ENCODE measurements around the gene ZNF496. TPM values are rescaled to one million over a fixed set of nuclear protein-coding genes. Genes with fewer than 3 reads are reported as not detected.

Gene ZNF496
- total and polyA plus RNA-seq, 2 of the 13 experiments (the other 11 are each of a cell fraction or from before 2014, with no cell fraction given): 14.8 to 18.6 TPM

- TF ChIP-seq ZNF281 (CRISPR knock-in tag; IDR thresholded peaks at IDR 0.05; ENCODE audit: borderline replicate concordance) (no peak), KDM3A (CRISPR knock-in tag; IDR thresholded peaks at IDR 0.05; ENCODE audit: low read depth) (0 out of 2 replicates have a peak, but pooled peaks have one; percentile 2)
These were observed 7.4 kb downstream of the ZNF496 start (continued) for GRCh38 chr1:247324204-247324787.

GRCh38 chr1:247322849-247323586 lies 8.6 kb downstream of the ZNF496 start:
- Histone ChIP-seq H3K27me3 (ENCODE audit: control insufficient read depth in 1 of 2, insufficient read depth in 2 of 2, low read length in 2 of 2) (no peaks in the 10 kb centered on the region), H3K9ac (ENCODE audit: insufficient read depth, low read depth, low read length) (no peak overlapping the region), H3K79me2 (ENCODE audit: insufficient read depth, low read length) (no peaks in the 10 kb centered on the region), H3K4me3 (replicated peaks in 1 of 3; ENCODE audit: insufficient read depth in 1 of 3, low read depth in 2 of 3, low read length in 3 of 3) (no peak overlapping the region), H4K20me1 (ENCODE audit: insufficient read depth, low read length) (no peaks in the 10 kb centered on the region), H3K27ac (ENCODE audit: extremely low read length, insufficient read depth, low read length) (no peak overlapping the region), H3K4me1 (ENCODE audit: insufficient read depth, low read length) (peaks cover 20% of the 10 kb centered on the region), H3K4me2 (ENCODE audit: low read depth, low read length) (no peak overlapping the region), H2AFZ (ENCODE audit: low read length) (no peak overlapping the region), H3K9me3 (ENCODE audit: low read length) (no peaks in the 10 kb centered on the region), H3K36me3 (replicated peaks in 1 of 2; ENCODE audit: control insufficient read depth in 1 of 2, insufficient read depth in 2 of 2, low read length in 2 of 2) (peaks cover 9 to 49% of the 10 kb centered on the region in 2 experiments)
- no peak for FAIRE-seq
- POLR2A ChIA-PET: interaction anchor here (1.1 kb wide), 1 partner anchor 8 kb away, joined by 3 read pairs; no protein-coding TSS in a partner anchor
- no TSS peak for BruUV-seq (replicated peaks)
- over 99% methylated on average over 12 of the region's 12 CpGs for WGBS (ENCODE audit: low lambda C conversion rate)
- no peak for ATAC-seq
- DNase-seq (ENCODE audit: low spot score): no peak
- CTCF ChIA-PET (ENCODE audit: low intra/inter-chr PET ratio, low total read pairs): no interaction called here
- in situ Hi-C loops (cut with HindIII; ENCODE audit: extremely low pct_ligation_motif_present, low pct_unique_long_range_greater_than_20kb): no loop called here
- intact Hi-C loops (cut with micrococcal nuclease; ENCODE audit: unreplicated experiment): no loop called here
- TF ChIP-seq ZBTB43 (CRISPR knock-in tag; conservative IDR thresholded peaks at IDR 0.05) (no peak), XRCC5 (optimal IDR thresholded peaks at IDR 0.05; ENCODE audit: low read length) (no peak), NFKB2 (CRISPR knock-in tag; IDR thresholded peaks at IDR 0.05; ENCODE audit: borderline replicate concordance) (no peak), POLR2A (IDR thresholded peaks at IDR 0.05; ENCODE audit: insufficient read depth in 1 of 2, low read depth in 2 of 2, low read length in 2 of 2) (no peak), WIZ (CRISPR knock-in tag; IDR thresholded peaks at IDR 0.05) (no peak), EED (CRISPR knock-in tag; IDR thresholded peaks at IDR 0.05) (no peak), HMGA1 (CRISPR knock-in tag; conservative IDR thresholded peaks at IDR 0.05) (no peak), MAFG (CRISPR knock-in tag; IDR thresholded peaks at IDR 0.05) (no peak), MXD1 (CRISPR knock-in tag; IDR thresholded peaks at IDR 0.05) (no peak), YEATS2 (CRISPR knock-in tag; IDR thresholded peaks at IDR 0.05; ENCODE audit: borderline replicate concordance) (no peak), SATB2 (CRISPR knock-in tag; IDR thresholded peaks at IDR 0.05) (no peak), CHD2 (IDR thresholded peaks at IDR 0.05; ENCODE audit: low read depth, low read length) (no peak), NFIB (CRISPR knock-in tag; IDR thresholded peaks at IDR 0.05; ENCODE audit: borderline replicate concordance) (no peak), NFATC3 (CRISPR knock-in tag; IDR thresholded peaks at IDR 0.05) (no peak)
- TF ChIP-seq, protein P1, sequence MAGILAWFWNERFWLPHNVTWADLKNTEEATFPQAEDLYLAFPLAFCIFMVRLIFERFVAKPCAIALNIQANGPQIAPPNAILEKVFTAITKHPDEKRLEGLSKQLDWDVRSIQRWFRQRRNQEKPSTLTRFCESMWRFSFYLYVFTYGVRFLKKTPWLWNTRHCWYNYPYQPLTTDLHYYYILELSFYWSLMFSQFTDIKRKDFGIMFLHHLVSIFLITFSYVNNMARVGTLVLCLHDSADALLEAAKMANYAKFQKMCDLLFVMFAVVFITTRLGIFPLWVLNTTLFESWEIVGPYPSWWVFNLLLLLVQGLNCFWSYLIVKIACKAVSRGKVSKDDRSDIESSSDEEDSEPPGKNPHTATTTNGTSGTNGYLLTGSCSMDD (CRISPR knock-in tag; IDR thresholded peaks at IDR 0.05): no peak
